HuH-7.5 (cell line): ENCODE data around the gene AP1M1.
A peak's percentile ranks its signal among the peaks of the same experiment; 100 is the strongest.

Source experiments
- DNase-seq: peaks from one replicate; pipeline ENCODE4 v3.0.0; 2011; ENCODE audit warnings: low spot score

Gene AP1M1

DNA sequence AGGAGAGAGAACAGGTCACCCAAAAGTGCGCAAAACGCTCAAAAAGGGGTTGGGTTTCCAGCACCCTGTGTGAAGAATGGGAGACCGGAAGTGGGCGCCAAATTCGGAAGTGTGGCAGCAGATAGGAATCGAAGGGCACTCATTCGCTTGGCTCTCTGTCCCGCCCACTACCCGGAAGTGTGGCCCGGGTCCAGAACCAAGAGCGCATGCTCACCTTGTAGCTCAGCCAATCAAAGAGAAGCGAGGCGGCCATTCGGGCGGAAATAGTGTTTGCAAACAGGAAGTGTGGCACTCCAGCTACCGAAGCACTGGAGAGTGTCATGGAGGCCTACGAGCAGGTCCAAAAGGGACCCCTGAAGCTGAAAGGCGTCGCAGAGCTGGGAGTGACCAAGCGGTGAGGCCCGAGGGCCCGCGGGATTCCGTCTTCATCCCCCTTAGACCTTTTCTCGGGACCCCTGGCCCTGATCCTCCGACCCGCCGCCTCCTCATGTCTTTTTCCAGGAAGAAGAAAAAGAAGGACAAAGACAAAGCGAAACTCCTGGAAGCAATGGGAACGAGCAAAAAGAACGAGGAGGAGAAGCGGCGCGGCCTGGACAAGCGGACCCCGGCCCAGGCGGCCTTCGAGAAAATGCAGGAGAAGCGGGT, 12.5 kb upstream of the AP1M1 start, which contains the start of gene FAM32A:
TSS of gene FAM32A (plus strand) at position 288 of the 645 bp plus-strand sequence. CDS start at position 321, 33 bp downstream.
- peak; percentile 98 for DNase-seq

DNA sequence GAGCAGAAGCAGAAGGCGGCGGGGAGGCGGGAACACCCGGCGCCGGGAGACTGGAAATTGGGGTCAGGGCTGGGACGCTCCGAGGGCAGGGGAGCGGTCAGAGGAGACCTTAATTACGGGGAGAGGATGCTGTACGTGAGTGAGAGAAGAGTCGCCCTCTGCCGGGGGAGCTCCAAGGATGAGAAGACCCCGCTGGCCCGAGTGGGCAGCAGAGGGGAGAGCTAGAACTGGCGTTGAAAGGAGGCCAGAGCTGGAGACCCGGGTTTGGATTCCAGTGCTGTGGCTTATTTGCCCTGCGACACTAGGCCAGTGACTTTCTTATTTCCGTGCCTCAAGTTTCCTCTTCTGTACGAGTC, 12.0 kb upstream of the AP1M1 start:
- DNase-seq, result no peak

DNA sequence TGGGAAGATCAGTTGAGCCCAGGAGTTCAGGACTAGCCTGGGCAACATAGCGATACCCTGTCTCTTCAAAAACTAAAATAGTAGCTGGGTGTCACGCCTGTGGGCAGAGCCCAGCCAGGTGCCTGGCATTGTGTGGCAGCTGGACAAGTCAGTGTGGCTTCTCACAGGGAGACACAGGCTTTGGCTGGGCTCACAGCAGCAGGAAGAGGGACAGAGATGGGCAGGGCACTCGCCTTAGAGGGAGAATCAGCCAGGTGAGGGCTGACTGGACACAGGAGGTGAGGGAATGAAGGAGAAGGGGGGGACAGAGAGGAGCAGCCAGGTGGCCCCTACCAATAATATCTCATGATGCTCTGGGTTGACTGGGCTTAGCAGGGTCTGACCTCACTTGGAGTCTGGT, 9.2 kb upstream of the AP1M1 start:
- no peak for DNase-seq

DNA sequence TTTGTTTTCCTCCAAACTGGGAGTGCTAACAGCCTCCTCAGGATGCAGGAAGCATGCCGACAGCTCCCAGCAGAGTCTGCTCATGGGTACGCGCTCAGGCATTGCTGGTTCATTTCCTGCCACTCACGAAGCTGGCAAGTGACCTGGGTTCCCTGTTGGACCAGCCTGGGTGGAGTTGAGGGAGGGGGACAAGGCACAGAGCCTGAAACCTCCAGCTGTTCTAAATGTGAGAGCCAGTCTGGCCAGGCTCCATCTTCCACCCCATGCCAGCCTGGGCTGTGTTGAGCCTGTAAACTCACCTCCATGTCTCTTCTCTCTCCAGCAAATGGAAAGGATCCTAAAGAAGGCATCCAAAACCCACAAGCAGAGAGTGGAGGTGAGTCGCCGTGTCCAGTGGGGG, 7.5 kb upstream of the AP1M1 start:
- no peak for DNase-seq

DNA sequence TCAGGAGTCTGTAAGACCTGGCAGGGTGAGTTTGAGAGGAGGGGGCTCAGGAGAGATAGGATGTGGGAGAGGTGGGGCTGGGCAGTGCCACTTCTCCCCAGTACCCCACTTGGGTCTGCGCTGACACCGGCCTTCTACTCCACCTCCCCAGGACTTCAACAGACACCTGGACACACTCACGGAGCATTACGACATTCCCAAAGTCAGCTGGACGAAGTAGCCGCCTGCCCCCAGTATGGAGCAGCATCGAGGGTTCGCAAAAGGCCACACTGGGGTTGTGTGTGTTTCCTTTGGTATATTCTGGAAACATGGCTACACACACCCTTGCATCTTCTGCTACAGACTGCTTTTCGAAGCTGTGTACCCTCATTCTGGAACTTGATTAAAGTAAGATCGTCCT, 7.0 kb upstream of the AP1M1 start:
- no peak for DNase-seq

DNA sequence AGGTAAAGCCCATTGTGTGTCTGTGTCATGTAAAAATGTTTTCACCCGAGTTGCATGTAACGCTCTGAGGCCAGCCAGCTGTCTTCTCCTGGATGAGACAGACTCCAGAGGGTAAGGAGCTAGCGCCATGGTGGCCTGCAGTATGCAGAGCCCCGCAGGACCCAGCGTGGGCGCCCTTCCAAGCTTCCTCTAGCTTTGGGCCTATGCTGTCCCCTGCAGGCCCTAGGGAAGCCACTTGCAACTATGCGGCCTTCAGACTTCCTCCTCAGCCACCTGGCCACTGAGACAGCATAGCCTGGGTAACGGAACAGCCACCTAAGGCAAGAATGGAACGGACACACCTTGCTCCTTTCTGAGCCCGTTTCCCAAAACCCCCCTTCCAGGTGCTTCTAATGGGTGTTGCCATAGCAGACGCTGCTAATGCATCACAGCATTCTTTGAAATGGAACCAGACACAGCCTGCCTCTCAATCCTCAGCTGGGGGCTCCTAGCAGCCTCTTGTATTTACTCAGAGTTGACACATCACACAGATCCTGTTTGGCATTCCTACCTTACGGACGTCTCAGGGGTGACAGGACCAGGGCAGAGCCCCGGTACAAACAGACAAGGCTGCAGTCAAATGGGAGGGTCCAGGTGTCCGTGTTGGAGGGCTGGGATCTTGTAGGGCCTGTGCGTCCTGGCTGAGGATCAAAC, 6.3 kb upstream of the AP1M1 start:
- DNase-seq, result no peak

DNA sequence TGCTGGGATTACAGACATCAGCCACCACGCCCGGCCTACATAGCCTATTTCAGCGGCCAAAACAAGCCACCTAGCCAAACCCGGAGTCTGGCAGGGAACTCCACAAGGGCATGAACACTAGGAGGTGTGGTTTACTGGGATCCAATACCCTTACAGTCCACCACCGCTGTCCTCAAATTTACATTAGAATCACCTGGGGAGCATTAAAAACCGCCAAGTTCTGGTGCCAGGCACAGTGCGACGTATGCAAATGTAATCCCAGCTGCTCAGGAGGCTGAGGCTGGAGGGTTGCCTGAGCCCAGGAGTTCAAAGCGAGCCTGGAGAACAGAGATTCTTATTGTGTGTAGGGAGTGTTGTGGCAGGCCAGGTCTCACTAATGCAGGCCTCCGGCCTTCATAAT, 4.2 kb upstream of the AP1M1 start:
- no peak for DNase-seq

DNA sequence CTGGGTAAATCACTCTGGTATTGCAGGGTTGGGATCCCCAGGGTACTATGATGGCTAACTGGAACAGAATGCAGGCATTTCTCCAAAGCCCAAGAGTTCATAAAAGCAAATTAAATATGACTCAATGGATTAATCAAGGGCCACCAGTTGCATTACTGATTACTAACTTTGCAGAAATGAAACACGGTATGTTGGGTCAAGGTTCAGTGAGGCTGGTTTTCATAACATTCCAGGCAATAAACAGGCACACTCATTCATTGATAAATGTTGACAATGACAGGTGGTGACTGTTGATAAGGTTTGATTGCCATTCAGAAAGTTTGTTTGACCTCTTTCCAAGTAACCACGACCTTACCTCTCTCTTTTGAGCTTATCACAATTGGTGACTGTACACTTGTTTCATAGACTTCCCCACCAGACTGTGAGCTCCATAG, 506 bp upstream of the AP1M1 start:
- DNase-seq, result no peak

DNA sequence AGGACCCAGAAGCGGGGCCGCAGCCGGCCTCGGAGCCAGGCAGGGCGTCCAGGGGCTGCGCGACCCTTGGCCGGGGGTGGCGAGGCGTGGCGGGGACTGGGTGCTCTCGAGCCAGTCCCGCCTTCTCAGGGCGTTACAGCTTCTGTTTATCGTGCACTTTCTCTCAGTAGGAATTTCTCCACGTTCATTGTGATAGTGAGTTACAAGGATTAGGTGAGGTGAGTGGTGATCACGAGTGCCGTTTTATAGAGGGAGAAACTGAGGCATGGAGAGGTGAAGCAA, 600 bp downstream of the AP1M1 start:
- no peak for DNase-seq

DNA sequence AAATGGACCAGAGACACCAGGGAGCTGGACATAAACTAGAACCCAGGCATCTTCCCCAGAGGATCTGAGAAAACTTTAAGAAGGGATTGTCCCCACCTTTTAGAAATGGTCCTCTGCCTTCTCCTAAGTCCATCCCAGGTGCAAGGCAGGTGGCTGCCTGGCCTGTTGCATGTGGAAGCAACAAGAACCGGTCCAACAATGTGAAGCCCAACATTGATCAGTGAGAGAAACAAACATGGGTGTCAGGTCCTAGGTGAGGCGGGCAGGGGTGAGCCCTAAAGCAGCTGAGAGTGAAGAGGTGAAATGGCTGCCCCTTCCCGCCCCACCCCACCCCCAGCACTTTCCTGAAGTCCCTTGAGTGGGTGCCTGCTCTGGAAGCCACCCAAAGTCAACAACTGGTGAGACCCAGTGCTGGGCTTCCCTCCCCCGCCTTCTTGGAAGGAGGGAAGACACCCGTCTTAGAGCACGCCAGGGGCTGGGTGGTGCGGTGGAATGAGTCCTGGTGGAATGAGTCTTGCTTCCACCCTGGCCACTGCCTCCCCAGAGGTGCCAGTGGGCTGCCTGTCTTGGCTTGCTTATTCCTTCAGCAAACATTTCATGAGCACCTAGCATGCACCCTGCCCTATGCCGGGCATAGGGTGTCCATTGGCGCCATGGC, 1.7 kb downstream of the AP1M1 start:
- DNase-seq, result no peak

DNA sequence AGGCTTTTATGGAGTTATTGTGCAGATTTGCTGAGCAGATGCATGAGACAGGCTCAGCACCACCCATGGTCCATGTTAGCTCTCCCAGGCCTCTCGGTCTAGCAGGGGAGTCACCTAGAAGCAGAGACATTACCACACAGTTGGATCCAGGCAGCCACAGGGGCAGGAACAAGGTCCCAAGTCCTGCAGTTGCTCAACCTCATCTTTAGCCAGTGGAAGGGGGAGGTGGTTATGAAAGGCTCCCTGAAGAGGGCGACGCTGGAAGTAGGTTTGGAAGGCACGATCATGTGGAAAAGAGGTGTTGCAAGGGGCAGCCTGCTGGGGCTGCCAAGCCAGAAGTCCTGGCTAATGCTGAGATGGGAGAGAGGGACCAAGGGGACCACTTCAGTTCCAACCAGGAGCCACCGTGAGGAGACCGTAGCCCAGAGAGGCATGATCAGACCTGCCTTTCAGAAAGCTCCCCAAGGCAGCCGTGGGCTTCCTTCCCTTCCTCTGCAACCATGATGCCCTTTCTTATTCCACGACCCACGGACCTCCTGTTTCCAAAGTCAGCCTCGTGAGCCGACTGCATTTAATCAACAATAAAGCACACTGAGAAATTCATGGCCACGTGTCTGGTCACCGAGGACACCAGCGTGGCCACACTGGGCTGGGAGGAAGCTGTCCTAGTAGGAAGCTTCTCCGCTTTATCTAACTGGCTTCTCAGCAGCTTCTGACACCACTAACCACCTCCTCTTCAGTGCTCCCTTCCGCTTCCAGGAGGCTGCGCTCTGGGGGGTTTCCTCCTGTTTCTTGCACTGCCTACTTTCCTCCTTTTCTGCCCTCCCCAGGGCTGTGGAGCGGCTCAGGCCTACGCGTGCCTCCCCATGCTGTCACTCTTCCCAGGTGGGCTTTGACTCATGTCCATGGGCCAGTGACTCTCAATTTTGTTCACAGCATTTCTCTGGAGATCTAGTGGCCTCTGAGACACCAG, 2.6 kb downstream of the AP1M1 start:
- DNase-seq, result peak; percentile 90

DNA sequence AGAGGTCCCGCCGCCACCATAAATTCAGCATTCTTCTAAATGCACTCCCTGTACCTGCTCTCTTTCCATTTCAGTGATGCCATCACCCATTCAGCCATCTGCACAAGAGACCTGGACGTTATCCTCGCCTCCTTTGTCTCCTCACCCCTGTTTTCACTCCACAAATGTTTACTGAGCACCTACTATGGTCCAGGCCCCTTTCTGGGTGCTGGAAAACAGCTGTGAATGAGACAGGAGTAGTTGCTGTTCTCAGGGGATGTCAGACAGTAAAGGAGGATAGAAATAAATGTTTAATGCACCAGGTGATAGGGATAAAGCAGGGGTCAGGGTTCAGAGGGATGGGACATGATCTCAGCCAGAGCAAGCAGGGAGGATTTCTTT, 3.3 kb downstream of the AP1M1 start:
- no peak for DNase-seq

DNA sequence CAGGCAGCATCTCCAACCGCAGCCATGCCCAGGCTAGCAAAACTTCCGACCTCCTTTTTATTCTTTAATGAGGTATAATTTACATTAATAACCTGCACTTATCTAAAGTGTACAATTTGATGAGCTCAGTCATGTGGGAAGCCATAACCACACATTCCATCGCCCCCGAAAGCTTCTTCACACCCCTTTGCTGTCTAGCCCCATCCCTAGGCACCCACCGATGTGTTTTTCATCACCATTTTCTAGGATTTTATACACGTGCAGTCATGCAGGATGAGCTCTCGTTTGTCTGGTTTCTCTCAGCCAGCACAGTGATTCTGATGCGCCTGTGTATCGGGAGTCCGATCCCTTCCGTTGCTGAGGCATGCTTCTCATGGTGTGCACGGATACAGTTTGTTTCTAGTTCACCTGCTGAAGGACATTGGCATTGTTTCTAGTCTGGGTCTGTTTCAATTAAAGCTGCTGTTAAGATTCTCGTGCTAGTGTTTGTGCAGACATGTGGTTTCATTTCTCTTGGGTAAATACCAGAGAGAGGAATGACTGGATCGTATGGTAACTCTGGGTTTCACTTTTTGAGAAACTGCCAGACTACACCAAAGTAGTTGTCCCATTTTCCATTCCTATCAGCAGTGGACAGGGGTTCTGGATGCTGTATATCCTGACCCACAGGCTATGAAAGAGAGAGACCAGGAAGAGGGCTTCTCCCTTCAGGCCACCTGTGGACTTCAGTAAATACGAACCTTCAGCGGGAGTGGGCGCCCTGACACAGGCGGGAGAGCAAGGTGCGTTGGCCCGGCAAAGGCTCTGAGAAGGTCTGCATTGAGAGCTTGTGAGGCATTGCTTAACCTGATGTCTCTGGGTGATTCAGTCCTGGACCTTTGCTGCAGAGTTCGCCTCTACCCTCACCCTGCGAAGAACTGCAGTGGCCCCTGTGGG, 4.9 kb downstream of the AP1M1 start:
- DNase-seq, result no peak

DNA sequence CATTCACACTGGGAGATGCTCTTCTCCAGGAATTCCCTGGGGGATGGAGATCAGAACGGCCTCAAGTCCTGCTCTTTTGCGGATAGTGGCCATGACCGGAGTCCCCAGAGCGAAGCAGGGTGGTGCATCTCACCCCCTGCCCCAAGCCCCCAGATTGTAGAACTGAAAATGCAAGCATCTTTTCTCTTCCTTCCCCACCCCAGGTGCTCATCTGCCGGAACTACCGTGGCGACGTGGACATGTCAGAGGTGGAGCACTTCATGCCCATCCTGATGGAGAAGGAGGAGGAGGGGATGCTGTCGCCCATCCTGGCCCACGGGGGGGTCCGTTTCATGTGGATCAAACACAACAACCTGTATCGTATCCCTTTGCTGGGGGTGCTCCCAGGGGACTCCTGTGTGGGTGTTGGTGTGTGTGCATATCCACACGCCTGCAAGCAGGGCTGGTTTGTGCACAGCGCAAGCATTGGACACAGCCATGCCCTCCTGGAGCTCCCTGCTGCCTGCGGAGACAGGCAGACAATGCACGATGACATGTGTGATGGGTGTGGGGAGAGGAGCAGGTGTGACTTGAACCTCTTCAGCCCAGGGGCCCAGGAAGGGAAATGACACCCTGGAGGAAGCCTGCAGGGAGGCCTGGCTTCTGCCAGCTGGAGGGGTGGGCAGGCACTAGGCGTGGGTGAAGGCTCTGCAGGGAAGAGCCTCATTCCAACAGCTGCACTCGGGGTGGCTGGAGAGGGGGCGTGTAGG, 5.7 kb downstream of the AP1M1 start:
- no peak for DNase-seq

DNA sequence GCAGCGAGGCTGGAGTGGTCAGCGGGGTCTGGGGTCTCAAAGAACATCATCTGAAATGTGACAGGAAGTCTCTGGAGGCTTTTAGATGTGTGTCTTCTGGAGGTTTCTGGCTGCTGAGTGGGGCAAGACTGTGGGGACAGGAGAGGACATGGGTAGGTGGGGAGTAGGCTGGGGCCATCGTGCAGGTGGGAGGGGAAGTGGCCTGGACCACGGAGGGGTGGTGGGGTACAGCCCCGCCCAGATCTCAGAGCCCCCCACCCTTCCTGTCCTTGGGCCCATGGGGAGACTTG, 6.2 kb downstream of the AP1M1 start:
- no peak for DNase-seq

DNA sequence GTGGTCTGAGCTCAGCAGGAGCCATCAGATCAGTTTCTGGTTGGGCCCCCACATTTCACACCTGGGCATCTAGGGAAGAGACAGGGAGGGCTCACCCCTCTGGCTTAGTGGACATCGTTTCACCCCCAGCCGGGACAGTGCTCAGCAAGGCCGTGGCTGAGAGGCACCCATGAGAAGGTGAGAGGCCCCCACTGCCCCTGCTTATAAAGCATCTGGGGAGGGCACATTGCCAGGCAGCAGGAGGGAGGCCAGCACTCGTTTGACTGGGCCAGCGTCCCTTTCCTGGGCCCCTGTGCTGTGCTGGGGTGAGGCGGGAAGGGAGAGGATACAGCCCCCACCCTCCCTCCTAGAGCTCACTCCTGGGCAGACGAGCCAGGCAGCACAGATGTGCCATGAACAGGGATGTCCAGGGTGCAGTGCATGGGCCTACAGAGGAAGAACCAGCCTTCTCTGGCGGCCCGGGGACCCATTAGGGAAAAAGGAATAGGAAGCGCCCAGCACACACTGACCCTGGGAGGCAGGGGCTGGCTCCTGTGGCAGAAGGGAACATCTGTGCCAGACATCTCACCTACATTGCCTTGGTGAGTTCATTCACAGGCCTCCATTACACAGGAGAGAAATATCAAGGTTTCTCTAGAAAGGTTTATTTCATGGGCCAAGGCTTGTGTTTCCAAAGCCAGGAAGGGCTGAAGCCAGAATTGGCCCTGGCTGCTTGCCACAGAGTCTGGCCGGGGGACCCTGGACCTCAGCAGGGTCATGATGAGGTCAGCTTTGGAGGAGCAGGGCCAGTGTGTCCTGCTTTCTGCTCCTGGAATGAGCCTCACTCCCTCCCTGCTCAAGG, 7.7 kb downstream of the AP1M1 start:
- no peak for DNase-seq

DNA sequence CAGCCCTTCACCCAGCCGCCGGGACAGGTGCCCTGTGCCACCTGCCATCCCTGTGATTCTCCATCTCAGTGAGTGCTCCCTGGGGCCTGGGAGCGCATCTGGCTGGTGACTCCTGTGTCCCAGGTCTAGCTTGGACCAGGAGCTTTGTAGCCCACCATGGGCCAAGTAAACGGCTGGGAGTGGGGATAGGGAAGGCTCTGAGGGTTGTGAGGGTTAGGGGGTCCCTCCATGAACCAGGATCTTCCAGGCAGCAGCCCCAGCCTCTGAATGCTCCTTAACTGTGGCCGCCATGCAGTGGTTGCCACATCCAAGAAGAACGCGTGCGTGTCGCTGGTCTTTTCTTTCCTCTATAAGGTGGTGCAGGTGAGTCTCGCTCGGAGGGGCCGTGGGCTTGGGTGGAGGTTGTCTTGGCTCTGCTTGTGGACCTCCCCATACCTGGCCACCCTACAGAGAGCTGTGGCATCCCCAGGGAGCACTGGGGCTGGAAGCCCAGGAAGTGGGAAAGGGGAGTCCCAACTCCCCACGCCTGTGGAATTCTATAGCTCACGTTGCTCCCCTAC, 8.4 kb downstream of the AP1M1 start:
- DNase-seq, result no peak

DNA sequence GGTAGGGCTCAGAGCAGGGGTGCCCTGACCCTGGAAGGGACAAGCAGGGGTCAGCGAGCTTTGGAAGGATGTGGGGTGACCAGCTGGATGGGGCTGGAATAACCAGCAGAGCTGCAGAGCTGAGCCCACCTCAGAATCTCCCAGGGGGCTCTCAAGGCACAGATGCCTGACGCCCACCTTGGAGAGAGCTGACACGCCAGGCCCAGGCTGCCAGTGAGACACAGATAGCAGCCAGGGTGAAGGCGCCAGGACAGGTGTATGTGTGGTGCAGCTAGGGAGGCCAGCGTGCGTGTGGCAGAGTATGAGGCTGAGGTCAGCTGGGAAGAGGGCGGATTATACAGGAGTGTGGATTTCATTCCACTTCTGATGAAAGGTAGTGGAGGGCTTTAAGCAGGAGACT, 8.9 kb downstream of the AP1M1 start:
- no peak for DNase-seq

DNA sequence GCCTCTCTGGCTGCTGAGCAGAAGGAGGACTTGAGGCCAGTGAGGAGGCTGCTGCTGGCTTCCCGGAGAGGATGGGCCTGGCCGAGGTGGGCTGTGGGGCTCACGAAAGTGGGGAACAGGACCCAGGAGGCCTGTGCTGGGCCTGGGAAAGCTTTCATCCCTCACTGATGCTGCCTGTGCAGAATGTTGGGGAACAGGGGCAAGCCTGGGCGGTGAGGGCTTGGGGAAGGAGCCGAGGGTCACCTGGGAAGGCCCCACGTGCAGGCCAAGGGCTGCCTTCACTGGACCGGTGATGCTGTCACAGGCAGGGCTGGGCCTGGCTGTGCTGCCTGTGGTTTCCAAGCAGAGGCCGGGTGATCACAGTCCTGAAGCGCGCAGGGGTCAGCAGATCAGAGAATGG, 9.4 kb downstream of the AP1M1 start:
- DNase-seq, result no peak
